Measurements from ENCODE around the gene CDYL2.

DNA sequence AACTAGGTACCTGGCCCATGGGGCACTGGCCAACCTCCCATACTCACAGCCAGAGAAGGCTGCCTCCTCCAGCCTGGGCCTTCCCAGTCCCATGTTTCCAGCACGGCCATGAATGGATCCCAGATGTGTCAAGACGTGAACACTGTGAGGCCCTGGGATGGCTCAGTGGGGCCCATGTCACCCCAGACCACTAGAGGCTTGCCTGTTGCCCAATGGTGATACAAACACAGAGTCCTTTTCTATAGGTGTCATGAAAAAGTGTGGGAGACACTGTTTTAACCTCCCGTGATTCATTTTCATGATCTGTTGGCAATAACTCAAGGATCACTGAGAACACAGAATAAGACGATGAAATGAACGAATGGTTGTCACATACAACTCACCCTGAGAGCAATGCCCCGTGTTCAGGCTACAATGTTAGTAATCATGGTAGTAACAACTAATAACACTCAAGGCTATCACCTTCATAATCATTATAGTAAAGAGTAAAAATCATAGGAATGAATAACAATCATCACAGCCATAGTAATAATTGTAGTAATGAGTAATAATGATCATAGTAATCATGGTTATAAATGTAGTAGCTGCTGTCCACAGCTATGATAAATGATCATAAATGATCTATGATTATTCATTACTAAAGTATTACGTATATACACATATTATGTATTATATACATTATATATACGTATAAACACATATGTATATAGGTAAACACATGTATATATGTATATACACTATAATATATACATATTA lies 199.6 kb downstream of the CDYL2 start:
- TF ChIP-seq CTCF (IDR thresholded peaks at IDR 0.05) (no peak), EP300 (IDR thresholded peaks at IDR 0.05) (no peak), POLR2AphosphoS5 (IDR thresholded peaks at IDR 0.05) (no peak)
